DND-41 (cell line): ENCODE data around the gene MAP3K2.

Experiments used
- EZH2 ChIP-seq: IDR thresholded peaks from 3 replicates; pipeline ENCODE4 v1.6.1; 2012; ENCODE audit warnings: borderline replicate concordance, low read depth, mild to moderate bottlenecking, moderate library complexity, low read length, inconsistent platforms; ENCODE audit not compliant: severe bottlenecking
- TF ChIP-seq, protein P1 (sequence below): IDR thresholded peaks from 2 replicates; pipeline ENCODE4 v1.5.1; 2012; ENCODE audit warnings: borderline replicate concordance, low read length, moderate library complexity, mild to moderate bottlenecking; ENCODE audit not compliant: poor library complexity, severe bottlenecking; ENCODE audit errors: extremely low read depth

- TF ChIP-seq, protein P1, sequence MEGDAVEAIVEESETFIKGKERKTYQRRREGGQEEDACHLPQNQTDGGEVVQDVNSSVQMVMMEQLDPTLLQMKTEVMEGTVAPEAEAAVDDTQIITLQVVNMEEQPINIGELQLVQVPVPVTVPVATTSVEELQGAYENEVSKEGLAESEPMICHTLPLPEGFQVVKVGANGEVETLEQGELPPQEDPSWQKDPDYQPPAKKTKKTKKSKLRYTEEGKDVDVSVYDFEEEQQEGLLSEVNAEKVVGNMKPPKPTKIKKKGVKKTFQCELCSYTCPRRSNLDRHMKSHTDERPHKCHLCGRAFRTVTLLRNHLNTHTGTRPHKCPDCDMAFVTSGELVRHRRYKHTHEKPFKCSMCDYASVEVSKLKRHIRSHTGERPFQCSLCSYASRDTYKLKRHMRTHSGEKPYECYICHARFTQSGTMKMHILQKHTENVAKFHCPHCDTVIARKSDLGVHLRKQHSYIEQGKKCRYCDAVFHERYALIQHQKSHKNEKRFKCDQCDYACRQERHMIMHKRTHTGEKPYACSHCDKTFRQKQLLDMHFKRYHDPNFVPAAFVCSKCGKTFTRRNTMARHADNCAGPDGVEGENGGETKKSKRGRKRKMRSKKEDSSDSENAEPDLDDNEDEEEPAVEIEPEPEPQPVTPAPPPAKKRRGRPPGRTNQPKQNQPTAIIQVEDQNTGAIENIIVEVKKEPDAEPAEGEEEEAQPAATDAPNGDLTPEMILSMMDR: no peak
- TF ChIP-seq EZH2: no peak
Observed at GRCh38 chr2:127371037-127371436, 16.7 kb downstream of the MAP3K2 start.
